GM21737 (cell line): ENCODE data around the gene MYOM1.
A peak's percentile ranks its signal among the peaks of the same experiment; 100 is the strongest.

ENCODE experiments used
- ATAC-seq: cut with Tn5 transposase; IDR thresholded peaks from one replicate; pipeline ENCODE4 v1.9.1; 2021; ENCODE audit warnings: mild to moderate bottlenecking, moderate library complexity; ENCODE audit not compliant: unreplicated experiment

Gene MYOM1

DNA sequence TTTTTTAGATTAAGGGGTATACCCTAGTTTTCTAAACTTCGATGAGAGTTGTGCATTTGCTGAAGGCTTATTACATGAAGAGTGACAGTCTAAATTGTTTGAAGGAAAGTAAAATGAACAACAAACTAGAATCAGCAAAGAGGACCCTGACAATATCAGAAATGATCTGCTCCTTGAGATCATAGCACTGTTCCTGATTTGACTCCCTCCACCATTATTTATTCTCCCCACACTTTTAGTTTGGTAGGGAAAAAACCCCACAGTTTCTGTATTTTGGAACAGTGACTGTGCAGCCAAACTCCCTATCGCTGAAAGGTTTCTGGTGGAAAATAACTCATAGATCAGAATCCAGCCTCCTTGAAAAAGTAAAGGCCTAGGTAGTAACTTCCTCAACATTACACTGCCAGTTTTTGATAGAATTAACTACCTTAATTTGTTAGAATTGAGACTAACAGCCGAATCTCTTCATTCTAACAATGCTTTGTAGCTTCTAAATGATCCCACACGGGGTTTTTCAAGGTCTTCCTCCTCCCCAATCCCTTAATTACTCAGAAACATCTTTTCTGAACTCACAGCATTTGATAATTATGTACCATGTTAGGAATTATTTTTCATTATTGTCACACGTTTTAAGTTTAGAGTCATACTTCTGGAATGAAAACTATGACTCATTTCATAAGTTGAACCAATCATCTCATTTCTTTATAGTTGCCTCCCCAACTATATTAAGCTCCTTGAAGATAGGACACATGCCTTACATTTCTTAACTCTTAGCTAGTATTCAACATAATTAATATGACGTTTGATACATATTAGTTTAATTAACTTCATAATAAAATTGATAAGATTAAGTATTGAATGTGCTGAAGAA, 30.7 kb upstream of the MYOM1 start:
- no peak for ATAC-seq

DNA sequence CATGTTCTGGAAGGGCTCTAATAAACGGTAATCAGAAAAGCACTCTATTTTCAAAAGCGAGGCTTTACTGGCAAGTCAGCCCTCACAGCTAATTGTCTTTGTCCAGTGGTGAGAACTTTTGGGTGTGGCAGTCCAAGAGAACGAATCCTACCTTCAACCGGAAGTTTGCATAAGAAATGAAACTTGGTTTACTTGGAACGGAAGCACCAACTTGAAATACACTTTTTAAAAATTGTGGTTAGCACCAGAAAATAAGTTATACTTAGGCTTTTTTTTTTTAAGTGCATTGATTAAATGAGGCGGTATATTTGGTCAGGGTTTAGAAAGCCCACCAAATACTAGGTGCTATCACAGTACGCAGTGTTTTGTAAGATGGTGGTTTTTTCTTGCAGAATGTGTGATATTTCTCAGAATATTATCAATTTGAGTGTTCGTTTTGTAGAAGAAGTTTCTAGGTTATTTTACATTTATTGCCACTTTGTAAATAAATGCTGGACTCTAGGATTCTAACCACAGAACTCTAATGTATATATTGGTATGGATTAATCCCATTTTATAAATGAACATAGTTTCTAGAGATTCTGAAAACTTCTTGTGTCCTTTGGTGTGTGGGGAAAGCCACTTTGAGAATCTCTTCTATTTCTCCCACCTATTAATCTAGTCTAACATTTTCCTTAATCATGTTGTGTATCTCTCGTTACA, 29.0 kb upstream of the MYOM1 start:
- no peak for ATAC-seq

DNA sequence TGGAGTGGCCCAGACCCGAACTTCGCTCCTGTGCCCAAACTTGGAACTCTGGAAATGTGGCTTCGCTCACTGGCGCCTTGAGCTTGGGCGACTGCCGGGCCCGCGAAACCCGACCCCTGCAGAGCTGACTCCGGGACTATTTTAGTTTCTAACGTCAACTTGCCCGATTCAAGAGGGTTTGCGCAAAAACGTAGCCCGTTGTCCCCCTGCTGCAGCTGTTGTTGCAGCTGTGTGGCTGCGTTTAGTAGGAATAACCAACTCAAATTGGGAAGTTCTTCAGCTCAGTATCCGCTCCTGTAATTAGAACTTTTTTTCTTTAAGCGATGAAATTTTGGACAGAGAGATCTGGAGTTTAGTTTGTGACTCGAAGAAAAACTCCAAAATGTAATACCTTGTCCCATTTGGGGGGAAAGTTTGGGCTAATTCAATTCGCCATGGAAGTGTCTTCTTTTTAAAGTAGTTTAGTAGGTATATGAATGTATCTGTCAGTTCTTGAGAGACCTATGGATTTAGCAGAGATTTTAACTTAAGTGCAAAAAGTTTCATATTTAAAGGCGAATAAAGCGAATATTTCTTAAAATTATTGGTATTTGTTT, 28.4 kb upstream of the MYOM1 start:
- no peak for ATAC-seq

DNA sequence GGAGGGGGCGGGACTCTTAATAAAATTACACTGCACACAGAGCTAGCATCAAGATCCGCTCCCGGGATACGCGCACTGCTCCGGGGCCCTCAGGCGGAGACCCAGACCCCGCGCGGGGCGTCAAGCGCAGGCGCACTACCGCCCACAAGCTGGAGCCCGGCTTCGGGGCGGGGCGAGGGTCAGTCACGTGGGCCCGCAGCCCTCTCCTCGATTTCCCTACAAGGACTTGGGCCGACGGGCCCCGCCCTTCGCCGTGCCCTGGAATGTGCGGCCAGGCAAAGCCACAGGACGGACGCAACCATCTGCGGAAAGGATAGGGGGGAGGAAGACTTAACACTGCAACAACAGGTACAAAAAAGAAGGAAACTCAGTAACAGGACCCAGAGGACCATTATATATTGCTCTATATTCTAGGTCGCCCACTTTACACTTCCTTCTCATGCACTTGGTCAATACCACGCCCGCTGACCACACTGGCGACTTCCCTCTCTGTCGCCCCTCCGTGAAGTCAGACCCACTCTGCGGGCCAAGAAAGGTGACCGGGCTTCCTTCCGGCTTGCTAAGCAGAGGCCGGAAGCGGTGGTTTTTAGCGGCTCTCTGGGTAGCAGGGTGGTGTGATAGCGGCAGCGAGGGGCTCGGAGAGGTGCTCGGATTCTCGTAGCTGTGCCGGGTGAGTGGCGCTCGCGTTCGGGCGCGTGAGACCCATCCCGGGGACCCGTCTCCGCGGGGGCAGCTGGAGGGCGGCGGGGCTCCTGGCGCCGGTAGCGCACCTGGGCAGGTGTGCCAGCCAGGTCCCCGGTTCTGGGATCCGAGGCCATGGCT, 27.7 kb upstream of the MYOM1 start, which contains the start of gene MYL12A:
TSS of gene MYL12A (plus strand) at position 562 of the 822 bp plus-strand sequence. CDS start 5,447 bp downstream, outside the sequence.
- peak; percentile 80 for ATAC-seq

DNA sequence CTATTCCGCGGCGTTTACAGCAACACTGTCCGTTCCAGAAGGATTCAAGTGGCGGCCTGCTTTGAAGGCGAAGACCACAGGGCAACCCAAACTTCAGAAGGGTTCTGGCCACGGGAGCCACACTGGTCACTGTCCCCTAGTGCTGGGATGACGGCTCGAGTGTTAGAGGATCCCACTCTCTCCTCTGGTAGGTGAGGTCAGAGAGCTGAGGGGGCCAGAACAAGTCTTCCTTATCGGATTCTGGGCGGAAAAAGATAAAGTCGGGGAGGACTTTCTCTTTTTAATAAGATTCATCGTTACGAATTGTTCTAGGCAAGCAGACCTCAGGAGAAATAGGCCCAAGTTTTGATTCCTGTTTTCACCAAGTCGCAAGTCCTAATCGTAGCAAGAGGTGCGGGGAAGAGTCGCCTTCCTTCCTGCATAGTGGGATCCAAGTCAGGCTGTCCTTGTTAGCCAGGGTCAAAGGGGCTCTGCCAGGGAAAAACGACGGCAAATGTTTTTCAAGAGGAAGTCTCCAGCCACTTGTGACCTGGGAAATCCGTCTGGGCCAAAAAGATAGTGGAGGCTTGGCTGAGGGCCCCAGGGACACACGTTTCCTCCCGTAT, 27.0 kb upstream of the MYOM1 start:
- ATAC-seq: peak; percentile 1

DNA sequence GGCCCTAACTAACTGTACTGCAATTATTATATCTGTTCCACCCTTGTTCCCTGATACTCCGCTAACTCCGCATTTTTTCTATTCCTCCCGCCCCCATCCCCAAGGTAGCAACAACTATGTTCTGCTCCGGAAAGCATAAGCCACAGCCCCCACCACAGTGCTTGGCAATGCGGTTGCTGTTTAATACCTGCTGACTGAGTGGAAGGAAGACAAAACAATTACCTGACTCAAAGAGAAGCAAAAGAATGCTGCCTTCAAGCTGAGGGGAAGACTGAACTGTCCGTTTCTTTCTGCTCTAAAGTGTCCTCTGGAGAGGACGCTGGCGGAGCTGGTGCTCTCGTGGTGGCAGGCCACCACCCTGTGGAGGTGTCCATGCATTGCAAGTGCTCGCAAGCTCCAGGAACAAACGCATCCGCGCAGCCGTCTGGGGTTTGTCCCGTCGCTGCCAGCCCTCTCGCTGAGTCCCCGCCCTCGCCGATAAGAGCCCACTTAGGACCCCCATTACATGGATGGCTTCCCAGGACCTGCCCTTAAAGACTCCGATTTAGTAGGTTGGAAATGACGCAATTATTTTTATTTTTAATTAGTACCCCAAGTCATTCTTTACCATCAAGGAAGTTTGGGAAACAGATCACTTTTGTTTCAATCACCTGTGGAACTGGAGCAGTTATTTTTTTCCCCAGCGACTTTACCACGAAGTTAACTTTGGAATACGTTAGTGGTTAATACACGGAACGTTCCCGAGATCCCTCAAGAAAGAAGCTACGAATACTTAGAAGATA, 26.3 kb upstream of the MYOM1 start:
- ATAC-seq: peak; percentile 44

DNA sequence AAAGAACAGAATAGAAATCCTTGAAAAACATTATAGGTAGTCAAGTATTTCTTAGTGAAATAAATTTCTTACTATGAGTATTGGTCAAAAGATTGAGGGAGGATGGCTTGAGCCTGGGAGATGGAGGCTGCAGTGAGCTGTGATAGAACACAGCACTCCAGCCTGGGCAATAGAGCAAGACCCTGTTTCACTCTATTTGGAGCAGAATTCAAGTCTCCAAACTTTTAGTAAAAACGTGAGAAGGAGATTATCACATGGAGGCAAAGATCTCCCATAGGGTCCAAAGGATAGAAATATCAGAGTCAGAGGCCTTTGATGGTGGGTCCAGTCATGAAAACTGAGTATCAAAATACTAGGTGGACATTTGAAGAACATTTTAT, 25.4 kb upstream of the MYOM1 start:
- ATAC-seq: no peak

DNA sequence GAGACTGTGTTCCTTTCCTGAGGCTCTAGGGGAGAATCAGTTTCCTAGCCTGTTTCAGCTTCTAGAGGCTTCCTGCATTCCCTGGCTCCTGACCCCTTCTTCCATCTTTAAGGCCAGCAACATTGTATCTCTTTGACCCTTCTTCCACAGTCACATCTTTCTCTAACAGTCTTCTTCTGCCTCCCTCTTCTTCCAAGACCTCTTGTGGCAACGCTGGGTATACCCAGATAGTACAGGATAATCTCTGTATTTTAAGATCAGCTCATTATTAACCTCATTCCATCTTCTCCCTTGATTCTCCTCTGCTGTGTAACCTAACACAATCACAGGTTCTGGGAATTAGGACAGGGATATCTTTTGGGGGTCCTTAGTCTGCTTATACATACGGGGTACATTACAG, 19.0 kb upstream of the MYOM1 start:
- no peak for ATAC-seq

DNA sequence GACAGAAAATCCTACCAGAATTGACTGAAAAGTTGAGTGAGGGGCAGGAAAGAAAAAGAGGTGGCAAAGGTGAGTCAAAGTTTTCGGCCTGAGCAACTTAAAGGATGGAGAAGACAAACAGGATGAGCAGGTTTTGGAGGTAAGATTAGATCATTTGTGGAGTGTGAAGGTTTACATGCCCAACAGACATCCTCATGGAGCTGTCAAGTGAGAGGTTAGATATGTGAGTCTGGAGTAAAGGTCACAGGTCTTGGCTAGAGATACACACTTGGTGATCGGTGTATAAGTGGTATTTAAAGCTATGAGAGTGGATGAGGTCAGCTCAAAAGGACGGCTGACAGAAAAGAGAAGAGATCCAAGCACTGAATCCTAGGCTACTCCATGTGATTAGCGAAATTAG, 16.7 kb upstream of the MYOM1 start:
- no peak for ATAC-seq

DNA sequence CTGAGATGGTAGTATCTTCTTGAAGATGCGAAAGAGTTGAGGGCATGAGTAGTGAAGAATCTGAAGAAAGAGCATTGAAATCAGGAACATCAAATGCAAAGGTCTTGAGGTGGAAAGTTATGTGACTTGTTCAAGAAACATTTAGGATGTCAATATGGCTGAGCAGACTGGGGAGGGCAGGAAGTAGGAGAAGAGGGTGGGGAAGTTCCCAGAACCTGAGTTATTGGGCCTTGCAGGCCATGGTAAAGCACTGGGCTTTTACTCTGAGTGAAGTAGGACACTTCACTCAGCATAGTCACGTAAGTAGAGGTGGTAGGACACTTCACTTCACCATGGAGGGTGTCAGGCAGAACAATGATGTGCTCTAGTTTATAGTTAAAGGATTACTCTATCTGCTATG, 16.1 kb upstream of the MYOM1 start:
- ATAC-seq: no peak

DNA sequence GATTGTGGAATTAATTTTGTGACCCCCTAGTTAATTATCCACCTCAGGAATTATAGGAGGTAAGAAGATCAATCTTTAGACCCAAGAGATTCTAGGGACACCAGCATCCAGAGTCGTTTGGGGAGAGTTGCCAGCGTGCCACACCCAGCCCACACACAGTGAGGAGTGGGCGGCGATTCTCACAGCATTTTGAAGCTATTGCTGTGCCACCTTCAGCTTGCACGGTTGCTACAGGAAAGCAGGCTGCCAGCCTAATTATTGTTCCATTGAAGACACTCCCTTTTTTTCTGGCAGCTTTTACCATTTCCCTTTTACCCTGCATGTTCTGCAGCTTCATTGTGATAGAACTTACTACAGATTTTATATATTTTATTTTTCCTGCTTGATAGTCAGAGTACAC, 14.7 kb upstream of the MYOM1 start:
- no peak for ATAC-seq

DNA sequence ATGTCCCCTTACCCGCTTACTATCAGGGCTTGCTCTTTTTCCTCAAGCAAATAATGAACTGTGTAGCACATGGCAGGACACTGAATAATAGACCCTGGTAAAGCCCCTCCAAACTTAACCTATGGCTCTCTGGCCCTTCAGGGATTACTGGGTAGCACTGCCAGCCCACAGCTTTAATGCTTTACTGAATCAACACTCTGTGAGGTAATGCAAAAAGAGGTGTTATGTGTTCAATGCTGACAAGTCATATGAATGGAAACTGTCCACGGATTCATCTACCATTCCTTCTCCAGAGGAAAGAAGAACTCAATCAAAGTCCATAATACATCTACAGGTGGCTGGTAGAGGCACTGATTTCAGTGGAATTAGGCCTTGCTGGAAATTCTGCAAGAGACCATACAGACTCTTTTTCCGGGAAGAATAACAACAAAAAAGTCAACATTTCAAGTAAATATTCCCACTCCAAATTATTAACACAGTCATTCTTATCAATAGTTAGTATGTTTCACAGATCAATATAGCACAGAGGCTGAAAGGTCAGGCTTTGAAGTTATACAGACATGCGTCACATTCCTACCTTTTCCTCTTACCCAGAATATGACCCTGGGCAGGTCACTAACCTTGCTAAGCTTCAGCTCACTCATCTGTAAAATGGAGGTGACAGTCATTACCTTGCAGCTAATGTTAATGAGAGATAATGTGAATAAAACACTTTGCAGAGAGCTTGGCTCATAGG, 13.8 kb upstream of the MYOM1 start:
- no peak for ATAC-seq

DNA sequence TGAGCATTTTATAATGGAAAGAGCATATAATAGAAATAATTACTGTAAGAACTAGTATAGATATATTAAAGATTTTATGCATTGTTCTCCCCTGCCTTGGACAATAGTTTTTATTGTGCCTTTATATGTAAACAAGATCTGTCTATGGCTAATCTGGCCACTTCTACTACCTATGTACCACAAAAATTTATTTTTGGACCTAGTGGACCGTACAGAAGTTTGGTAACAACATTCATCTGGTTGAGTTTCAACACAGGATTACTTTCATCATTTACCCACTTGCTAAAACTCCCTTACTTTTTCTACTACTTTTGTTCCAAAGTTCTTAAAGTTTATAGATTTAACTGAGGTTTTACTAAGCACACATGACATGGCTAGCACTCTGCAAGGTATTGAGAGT, 13.2 kb upstream of the MYOM1 start:
- ATAC-seq: no peak

DNA sequence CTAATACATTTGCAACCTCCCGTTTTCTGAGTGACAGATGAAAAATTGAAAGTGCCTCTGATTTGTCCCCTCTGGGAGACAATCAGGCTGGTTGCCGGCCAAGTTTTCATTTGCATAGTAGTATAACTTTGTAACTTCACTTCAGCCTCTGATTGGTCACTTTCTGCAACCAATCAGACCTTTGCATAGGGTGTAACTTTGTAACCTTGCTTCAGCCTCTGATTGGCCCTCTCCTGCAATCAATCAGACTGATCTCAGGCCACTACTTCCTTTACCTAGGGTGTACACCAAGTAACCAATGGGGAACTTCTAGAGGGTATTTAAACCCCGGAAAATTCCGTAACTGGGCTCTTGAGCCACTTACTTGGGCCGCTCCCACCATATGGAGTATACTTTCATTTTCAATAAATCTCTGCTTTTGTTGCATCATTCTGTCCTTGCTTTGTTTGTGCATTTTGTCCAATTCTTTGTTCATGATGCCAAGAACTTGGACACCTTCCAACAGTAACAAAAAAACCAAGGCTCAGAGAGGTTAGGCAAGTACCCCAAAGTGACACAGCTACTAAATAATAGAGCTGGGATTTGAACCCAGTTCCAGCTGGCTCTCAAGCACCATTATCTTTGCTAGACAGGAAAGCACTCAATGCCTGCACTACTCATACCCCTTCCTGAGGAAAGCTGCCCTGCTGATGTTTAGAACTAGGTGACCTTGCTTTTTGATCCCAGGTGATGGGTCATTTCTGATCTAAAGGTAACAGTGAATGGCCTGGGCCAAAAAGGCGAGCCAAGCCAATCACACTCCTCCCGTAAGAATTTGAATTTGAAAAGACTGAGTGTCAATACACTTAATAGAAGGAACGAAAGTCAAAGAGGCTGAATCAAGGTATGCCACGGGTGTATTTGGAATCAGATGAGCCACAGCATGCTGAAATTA, 10.9 kb upstream of the MYOM1 start:
- ATAC-seq: no peak

DNA sequence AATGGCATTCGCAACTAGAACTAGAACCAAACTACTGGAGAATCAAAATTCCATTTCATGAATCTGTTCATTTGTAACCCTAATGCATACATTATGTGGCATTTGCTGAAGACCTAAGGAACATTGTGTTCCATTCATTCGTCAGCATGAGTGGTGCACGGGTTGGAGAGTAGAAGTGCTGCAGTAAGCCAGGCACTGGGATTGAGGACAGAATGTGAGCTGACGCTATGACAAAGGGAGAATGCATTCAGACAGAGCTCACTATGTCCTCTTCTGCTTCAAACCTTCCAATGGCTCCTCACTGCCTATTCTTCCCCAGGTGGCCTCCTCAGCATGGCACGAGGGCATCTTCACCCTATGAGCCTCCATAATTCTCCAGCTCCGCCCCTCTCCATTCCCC, 6.3 kb upstream of the MYOM1 start:
- ATAC-seq: no peak

DNA sequence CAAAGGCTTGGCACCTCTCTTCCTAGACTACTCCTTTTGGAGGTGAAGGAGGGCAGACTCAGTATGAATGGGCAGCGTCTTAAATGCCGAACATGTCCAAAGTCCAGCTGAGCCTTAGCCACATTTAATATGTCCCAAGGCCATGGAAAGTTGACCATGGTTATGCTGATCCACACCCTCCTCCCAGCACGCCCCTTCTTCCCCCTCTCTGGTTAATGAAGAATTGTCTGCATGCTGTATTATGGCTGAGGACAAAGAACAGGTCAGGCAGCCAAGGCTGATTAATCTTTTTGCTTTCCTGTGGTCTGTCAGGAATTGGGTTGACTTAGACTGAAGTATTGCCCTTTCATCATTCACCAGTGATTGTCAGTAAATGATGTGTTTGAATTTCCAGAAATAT, 5.8 kb upstream of the MYOM1 start:
- no peak for ATAC-seq

DNA sequence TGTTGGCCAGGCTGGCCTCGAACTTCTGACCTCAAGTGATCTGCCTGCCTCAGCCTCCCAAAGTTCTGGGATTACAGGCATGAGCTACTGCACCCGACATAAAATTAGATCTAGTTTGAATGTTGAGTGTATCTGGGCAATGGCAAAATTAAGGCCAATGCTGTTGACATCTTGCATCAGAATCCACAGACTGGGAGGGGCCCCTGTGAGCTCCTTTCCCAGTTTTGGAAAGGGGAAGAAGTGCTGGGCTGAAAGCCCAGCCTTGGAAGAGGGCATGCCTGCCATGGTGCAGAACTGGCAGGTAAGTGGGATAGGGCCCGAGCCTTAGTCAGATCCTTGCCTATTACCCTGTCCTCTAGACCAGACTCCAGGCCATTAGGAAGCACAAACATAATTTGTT, 4.5 kb upstream of the MYOM1 start:
- no peak for ATAC-seq

DNA sequence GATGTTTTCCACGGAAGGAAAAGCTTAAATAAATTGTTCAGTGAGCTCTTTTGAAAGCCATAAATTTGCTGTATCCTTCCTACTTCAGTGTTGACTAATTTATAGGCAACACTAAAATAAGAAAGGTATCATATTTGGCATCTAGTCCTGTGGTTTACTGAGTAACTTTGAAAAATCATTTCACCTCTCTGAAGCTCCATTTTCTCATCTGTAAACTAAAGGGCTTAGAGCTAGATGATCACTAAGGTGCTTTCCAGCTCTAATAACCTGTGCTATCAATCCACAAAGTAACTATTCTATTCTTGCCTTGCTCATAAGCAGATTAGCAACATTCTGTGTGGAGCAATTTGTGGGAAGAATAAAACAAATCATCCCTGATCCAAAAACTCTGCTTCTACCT, 3.6 kb upstream of the MYOM1 start:
- no peak for ATAC-seq
